Fibroblast of pulmonary artery (primary cell): ENCODE measurements around the gene PRICKLE2.

Source experiments
- DNase-seq: peaks from one replicate; pipeline ENCODE4 v3.0.0-alpha.2; 2010; ENCODE audit warnings: low read depth
- H3K4me3 ChIP-seq: replicated peaks from 2 replicates; pipeline ENCODE4 v1.5.1; 2011; ENCODE audit warnings: low read depth, mild to moderate bottlenecking, control low read depth, low read length, moderate library complexity
- CTCF ChIP-seq: IDR thresholded peaks from 2 replicates; pipeline ENCODE4 v1.5.1; 2011; ENCODE audit warnings: mild to moderate bottlenecking, control low read depth, low read length, inconsistent platforms; ENCODE audit errors: missing control alignments

Gene PRICKLE2

DNA sequence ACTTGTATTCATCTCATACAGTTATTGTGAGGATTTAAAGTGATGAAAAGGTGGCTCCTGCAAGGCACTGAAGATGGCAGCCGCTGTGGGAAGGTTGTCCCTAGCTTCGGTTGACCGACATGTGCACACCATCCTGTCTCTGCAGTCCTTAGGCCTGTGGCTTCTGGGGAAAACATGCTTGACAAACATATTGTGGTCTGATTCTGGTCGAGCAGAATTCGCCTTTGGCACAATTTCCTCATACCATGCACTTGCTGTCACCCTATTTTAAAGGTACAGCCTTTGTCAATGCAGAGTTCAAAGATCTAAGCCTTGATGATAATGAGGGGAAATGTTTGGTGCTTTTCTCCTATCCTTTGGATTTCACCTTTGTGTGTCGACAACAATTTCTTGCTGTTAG, 50.9 kb downstream of the PRICKLE2 start:
- no peak for DNase-seq
- H3K4me3 ChIP-seq, result no peak overlapping the region
- no peak for TF ChIP-seq CTCF

DNA sequence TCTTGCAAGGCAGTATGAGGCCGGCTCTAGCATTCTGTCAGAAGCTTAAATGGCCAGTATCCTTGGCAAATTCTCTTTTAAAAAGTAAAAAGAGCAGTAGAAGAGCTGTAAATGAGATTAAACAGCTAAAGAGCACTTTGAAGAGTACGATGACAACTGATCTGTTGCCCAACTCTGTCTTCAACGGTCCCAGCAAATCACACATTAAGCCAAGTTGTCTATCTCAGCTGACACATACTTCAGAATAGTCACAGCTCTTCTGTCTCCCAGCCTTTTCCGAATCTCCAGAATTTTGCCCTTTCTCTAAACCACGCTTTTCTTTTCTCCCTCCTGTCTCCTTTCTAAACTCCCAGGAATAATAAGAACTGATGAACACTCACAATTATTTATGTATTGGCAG, 51.7 kb downstream of the PRICKLE2 start:
- no peak for TF ChIP-seq CTCF
- no peak for DNase-seq
- H3K4me3 ChIP-seq, result no peak overlapping the region

DNA sequence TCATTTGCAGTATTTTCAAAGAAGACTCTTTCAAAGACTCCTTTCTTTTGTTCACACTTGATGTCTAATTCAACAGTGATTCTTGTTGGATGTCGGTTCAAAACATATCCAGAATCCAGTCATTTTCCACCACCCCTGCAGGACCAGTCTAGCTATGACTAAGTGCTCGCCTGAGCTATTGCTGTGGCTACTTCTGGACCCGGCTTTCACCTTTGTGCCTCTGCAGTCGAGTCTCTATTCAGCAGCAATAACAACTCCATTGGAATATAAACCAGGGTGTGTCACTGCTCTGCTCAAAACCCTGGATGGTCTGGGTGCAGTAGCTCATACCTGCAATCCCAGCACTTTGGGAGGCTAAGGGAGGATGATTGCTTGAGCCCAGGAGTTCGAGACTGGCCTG, 55.0 kb downstream of the PRICKLE2 start:
- no peak for DNase-seq
- TF ChIP-seq CTCF, result no peak
- no peak overlapping the region for H3K4me3 ChIP-seq

DNA sequence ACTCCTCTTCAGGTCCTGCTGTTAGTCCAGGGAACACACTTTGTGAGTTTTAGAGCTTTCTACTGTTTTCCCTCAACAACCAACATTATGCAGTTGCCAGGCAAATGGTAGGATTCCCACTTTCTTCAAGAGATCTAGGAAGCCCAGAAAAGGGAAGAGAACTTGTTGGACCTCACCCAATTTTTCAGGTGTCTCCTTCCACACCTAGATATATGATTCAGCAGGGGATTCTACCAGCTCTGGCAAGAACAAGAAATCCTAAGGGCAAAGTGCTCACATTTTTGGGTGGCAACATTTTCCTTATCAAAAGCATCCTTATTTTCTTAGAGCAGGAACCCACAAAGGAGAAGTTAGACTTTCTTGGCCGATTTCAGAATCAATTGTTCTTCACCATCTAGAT, 57.4 kb downstream of the PRICKLE2 start:
- DNase-seq, result no peak
- no peak overlapping the region for H3K4me3 ChIP-seq
- TF ChIP-seq CTCF, result no peak

- no peak overlapping the region for H3K4me3 ChIP-seq
- no peak for TF ChIP-seq CTCF
- no peak for DNase-seq
These were observed 57.9 kb downstream of the PRICKLE2 start for GRCh38 chr3:64167351-64167750.

DNA sequence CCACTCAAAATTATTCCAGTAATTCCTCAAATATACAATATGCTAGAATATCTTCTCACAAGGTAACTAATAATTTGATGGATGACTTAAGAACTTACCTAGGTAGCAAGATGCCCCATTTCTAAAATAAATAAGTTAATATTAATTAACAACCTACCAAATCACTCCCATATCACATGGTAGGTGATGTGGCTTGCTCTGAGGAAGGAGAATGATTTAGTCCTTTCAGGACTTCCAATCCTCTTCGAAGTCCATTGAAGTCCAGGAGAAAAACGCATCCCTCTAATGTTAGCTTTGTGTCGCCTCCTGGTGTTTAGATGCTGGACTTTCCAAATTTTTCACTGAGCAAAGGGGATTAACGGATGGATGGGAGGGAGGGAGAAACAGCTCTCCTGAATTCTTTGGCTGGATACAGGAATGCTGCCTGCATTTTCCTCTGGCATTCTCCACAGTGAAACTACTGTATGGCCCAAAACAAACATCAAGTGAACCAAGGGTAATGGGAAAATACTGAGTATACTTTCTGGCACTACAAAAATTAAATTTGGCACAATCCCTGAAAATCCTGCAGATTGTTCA, 58.6 kb downstream of the PRICKLE2 start:
- DNase-seq, result peak; percentile 44
- H3K4me3 ChIP-seq, result no peak overlapping the region
- peak; percentile 24 for TF ChIP-seq CTCF

DNA sequence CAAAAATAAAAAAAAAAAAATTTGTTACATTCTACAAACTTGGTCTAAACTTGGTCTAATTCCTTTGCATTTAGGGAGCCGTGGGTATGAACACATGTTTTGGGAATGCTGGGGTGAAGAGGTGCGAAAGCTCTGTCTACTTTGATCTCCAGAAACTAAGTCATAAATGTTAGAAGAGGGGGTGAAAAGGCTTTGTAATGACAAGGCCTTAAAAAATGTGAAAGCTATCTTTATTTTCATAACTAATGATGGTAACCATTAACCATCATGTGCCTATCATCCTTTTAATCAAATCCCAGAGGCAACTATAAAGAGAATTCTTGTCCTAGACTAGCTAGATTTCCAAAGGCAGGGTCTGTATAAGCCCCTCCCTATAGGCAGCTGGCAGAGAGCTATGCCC, 60.9 kb downstream of the PRICKLE2 start:
- no peak overlapping the region for H3K4me3 ChIP-seq
- no peak for DNase-seq
- TF ChIP-seq CTCF, result no peak
